Mucosa of rectum (tissue), 2 donors: Measurements from ENCODE around the gene ATP8A1.

Experiments
- H3K27ac ChIP-seq, 2 donors: one replicate each; pipeline ENCODE4 v1.7.0; 2013; ENCODE audit warnings: inconsistent platforms in 2 of 2, low read depth in 2 of 2, low read length in 2 of 2
- H3K27me3 ChIP-seq, 2 donors: one replicate each; pipeline ENCODE4 v1.7.0; 2013; ENCODE audit warnings: low read length in 2 of 2; ENCODE audit not compliant: control insufficient read depth in 2 of 2, insufficient read depth in 2 of 2
- H3K36me3 ChIP-seq, 2 donors: one replicate each; pipeline ENCODE4 v1.7.0; 2013; ENCODE audit warnings: low read length in 2 of 2; ENCODE audit not compliant: control insufficient read depth in 2 of 2, insufficient read depth in 2 of 2
- H3K4me1 ChIP-seq, 2 donors: one replicate each; pipeline ENCODE4 v1.7.0; 2013; ENCODE audit warnings: low read length in 2 of 2, mild to moderate bottlenecking in 1 of 2; ENCODE audit not compliant: control insufficient read depth in 2 of 2, insufficient read depth in 2 of 2
- H3K4me3 ChIP-seq, 2 donors: one replicate each; pipeline ENCODE4 v1.7.0; 2013; ENCODE audit warnings: low read length in 2 of 2
- H3K9ac ChIP-seq, 2 donors: one replicate each; pipeline ENCODE4 v1.7.0; 2013; ENCODE audit warnings: low read length in 2 of 2, low read depth in 1 of 2, mild to moderate bottlenecking in 1 of 2
- H3K9me3 ChIP-seq, 2 donors: one replicate each; pipeline ENCODE4 v1.7.0; 2013; ENCODE audit warnings: low read length in 2 of 2; ENCODE audit not compliant: control insufficient read depth in 2 of 2
- donor health status: healthy.
- donor health status: Normal muscosa, but diverticular disease.

ATP8A1 gene

GRCh38 chr4:42640613-42641012 is 16.3 kb downstream of the ATP8A1 start:
- Histone ChIP-seq H3K27ac (peak overlapping the region; percentile 83 to 86), H3K9me3 (no peaks in the 10 kb centered on the region), H3K4me1 (peaks cover 33 to 37% of the 10 kb centered on the region in 2 donors), H3K9ac (no peak overlapping the region), H3K27me3 (no peaks in the 10 kb centered on the region), H3K36me3 (no peaks in the 10 kb centered on the region), H3K4me3 (peak overlapping the region in 1 of 2 donors; percentile 22)

- peak overlapping the region; percentile 40 to 54 for H3K27ac ChIP-seq
Observed at GRCh38 chr4:42638993-42639392, 17.9 kb downstream of the ATP8A1 start.

GRCh38 chr4:42638321-42638720 is 18.6 kb downstream of the ATP8A1 start:
- Histone ChIP-seq H3K36me3 (no peaks in the 10 kb centered on the region), H3K4me1 (peaks cover 33 to 37% of the 10 kb centered on the region in 2 donors), H3K4me3 (peak overlapping the region in 1 of 2 donors; percentile 9), H3K9me3 (no peaks in the 10 kb centered on the region), H3K27ac (peak overlapping the region; percentile 40 to 54), H3K27me3 (no peaks in the 10 kb centered on the region), H3K9ac (no peak overlapping the region)

More at GRCh38 chr4:42638993-42639392, 17.9 kb downstream of the ATP8A1 start:
- H3K27me3 ChIP-seq, result no peaks in the 10 kb centered on the region
- H3K4me3 ChIP-seq, result no peak overlapping the region
- no peak overlapping the region for H3K9ac ChIP-seq
- H3K9me3 ChIP-seq, result no peaks in the 10 kb centered on the region
- no peaks in the 10 kb centered on the region for H3K36me3 ChIP-seq
- H3K4me1 ChIP-seq, result peaks cover 33 to 37% of the 10 kb centered on the region in 2 donors

GRCh38 chr4:42637867-42638266 is 19.0 kb downstream of the ATP8A1 start:
- Histone ChIP-seq H3K9ac (no peak overlapping the region), H3K4me3 (peak overlapping the region in 1 of 2 donors; percentile 9), H3K27ac (peak overlapping the region; percentile 40 to 54), H3K9me3 (no peaks in the 10 kb centered on the region), H3K4me1 (peaks cover 32 to 37% of the 10 kb centered on the region in 2 donors), H3K36me3 (no peaks in the 10 kb centered on the region), H3K27me3 (no peaks in the 10 kb centered on the region)

- no peak overlapping the region for H3K4me3 ChIP-seq
- no peak overlapping the region for H3K9ac ChIP-seq
- peaks cover 24 to 32% of the 10 kb centered on the region in 2 donors for H3K4me1 ChIP-seq
- H3K27ac ChIP-seq, result no peak overlapping the region
- H3K27me3 ChIP-seq, result no peaks in the 10 kb centered on the region
- no peaks in the 10 kb centered on the region for H3K36me3 ChIP-seq
- no peaks in the 10 kb centered on the region for H3K9me3 ChIP-seq
Observed at GRCh38 chr4:42637104-42637503, 19.8 kb downstream of the ATP8A1 start.

GRCh38 chr4:42636645-42636949 is 20.3 kb downstream of the ATP8A1 start:
- H3K27me3 ChIP-seq, result no peaks in the 10 kb centered on the region
- H3K9ac ChIP-seq, result no peak overlapping the region
- H3K27ac ChIP-seq, result no peak overlapping the region
- no peak overlapping the region for H3K4me3 ChIP-seq
- H3K9me3 ChIP-seq, result no peaks in the 10 kb centered on the region
- H3K36me3 ChIP-seq, result no peaks in the 10 kb centered on the region
- H3K4me1 ChIP-seq, result peaks cover 21 to 26% of the 10 kb centered on the region in 2 donors

- Histone ChIP-seq H3K27me3 (no peaks in the 10 kb centered on the region), H3K36me3 (no peaks in the 10 kb centered on the region), H3K4me3 (no peak overlapping the region), H3K4me1 (peaks cover 14 to 28% of the 10 kb centered on the region in 2 donors), H3K9me3 (no peaks in the 10 kb centered on the region), H3K27ac (no peak overlapping the region), H3K9ac (no peak overlapping the region)
Observed at GRCh38 chr4:42633605-42634388, 23.1 kb downstream of the ATP8A1 start.

- no peak overlapping the region for H3K4me3 ChIP-seq
- H3K27ac ChIP-seq, result no peak overlapping the region
- no peaks in the 10 kb centered on the region for H3K27me3 ChIP-seq
- no peaks in the 10 kb centered on the region for H3K36me3 ChIP-seq
- peaks cover 11 to 28% of the 10 kb centered on the region in 2 donors for H3K4me1 ChIP-seq
- no peak overlapping the region for H3K9ac ChIP-seq
- H3K9me3 ChIP-seq, result no peaks in the 10 kb centered on the region
Observed at GRCh38 chr4:42632653-42633382, 24.1 kb downstream of the ATP8A1 start.

- Histone ChIP-seq H3K4me3 (no peak overlapping the region), H3K9me3 (no peaks in the 10 kb centered on the region), H3K27ac (peak overlapping the region in 1 of 2 donors; percentile 35), H3K9ac (no peak overlapping the region), H3K36me3 (no peaks in the 10 kb centered on the region), H3K27me3 (no peaks in the 10 kb centered on the region), H3K4me1 (peaks cover 11 to 31% of the 10 kb centered on the region in 2 donors)
Observed at GRCh38 chr4:42630908-42631307, 26.0 kb downstream of the ATP8A1 start.

- H3K4me3 ChIP-seq, result peak overlapping the region in 1 of 2 donors; percentile 21
- H3K36me3 ChIP-seq, result no peaks in the 10 kb centered on the region
- peaks cover 11 to 41% of the 10 kb centered on the region in 2 donors for H3K4me1 ChIP-seq
- peak overlapping the region in 1 of 2 donors; percentile 37 for H3K9ac ChIP-seq
- peak overlapping the region; percentile 77 to 87 for H3K27ac ChIP-seq
- no peaks in the 10 kb centered on the region for H3K9me3 ChIP-seq
- no peaks in the 10 kb centered on the region for H3K27me3 ChIP-seq
Observed at GRCh38 chr4:42628740-42629139, 28.2 kb downstream of the ATP8A1 start.
